Measurements from ENCODE around the gene DDN. TPM values are rescaled to one million over a fixed set of nuclear protein-coding genes. Genes with fewer than 3 reads are reported as not detected.

DDN gene
- total RNA-seq, 2 experiments from 2014 or later, result 0.38 to 0.66 TPM

GRCh38 chr12:48972952-48973483 lies 26.2 kb downstream of the DDN start:
- Mint-ChIP-seq H3K4me1 (peaks cover 45% of the 10 kb centered on the region), H3K4me3 (no peak overlapping the region), H3K9me3 (ENCODE audit: low read depth) (no peaks in the 10 kb centered on the region), H3K36me3 (peaks cover 2% of the 10 kb centered on the region), H3K27ac (no peak overlapping the region), H3K27me3 (peaks cover 94% of the 10 kb centered on the region)
- no peak for DNase-seq
- CTCF ChIA-PET, result interaction anchor here (0.6 to 39.1 kb wide), 5 partner anchors 16 to 121 kb away, joined by 3 to 921 read pairs (median 4); partner anchors contain the start of genes DDN, DDX23 and WNT1
- no peak for ATAC-seq

DNA sequence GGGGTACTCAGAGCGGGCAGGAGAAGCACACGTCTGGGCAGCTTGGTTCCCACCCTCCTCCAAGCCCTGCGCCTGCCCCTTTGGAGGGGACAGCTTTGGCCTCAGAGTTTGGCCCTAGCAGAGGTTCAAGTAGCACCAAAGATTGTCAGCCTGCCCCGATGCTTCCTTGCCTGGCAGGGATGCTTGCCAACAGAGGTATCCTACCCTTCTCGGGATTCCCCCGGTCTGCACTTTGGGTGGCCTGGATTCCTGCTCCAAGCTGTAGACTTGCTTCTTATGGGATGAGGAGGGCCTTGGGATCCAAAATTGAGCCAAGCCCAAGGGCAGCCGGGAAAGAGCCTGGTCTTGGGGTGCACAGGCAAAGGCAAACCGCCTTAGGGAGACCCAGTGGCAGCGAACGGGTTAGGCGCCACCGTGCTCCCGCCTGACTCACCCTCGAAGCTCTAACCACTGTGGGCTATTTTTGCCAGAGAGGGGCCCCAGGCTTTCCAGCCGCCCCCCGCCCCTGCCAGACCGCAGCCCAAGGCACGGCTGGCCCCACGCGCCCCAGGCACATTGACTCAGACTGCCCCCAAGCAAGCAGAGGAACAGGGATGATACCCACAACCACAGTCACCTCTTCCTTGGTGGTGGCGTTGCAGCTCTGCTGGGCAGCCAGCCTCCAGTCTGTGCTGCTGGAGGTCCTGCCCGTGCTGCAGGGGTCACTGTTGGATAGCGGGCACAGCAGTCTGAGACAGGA lies 26.8 kb downstream of the DDN start:
- CTCF ChIA-PET, result interaction anchor here (1.0 to 39.1 kb wide), 3 partner anchors 16 to 79 kb away, joined by 3 to 921 read pairs (median 4); partner anchors contain the start of genes DDN and WNT1
- peaks cover 2% of the 10 kb centered on the region for H3K36me3 Mint-ChIP-seq
- H3K4me3 Mint-ChIP-seq, result peak overlapping the region; percentile 46
- DNase-seq, result peak; percentile 70
- peaks cover 93% of the 10 kb centered on the region for H3K27me3 Mint-ChIP-seq
- no peak overlapping the region for H3K27ac Mint-ChIP-seq
- ATAC-seq, result peak; percentile 50
- peaks cover 40% of the 10 kb centered on the region for H3K4me1 Mint-ChIP-seq
- H3K9me3 Mint-ChIP-seq (ENCODE audit: low read depth), result no peaks in the 10 kb centered on the region

DNA sequence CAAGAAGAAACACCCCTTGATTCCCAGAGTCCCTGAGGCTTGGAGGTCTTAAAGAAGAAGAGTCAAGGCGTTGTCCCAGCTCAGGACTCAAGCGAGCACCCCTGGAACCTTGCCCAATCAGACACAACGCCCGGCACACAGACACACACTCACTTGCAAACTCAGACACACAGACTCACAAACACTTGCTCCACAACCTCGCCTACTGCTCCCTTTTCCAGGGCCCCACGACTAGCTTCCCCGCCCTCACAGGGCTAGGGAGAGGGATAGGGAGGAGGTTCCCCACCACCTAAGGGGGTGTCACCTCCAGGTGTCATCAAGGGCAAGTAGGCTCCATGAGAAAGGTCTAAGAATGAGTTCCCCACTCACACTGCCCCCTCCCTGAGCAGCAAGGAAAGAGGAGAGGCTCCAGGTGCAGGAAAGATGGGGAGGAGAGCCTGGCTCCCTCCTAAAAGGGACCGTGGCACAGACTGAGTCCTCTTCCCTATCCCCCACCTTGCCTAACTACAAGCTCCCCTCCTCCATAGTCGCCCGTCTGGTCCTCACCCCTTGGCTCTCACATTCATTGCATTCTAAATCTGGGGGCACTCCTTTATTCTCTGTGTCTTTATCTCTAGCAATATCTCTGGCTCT lies 28.4 kb downstream of the DDN start:
- Mint-ChIP-seq H3K27me3 (peaks cover 79% of the 10 kb centered on the region), H3K27ac (no peak overlapping the region), H3K4me1 (peaks cover 33% of the 10 kb centered on the region), H3K4me3 (peak overlapping the region; percentile 46), H3K36me3 (peaks cover 2% of the 10 kb centered on the region), H3K9me3 (ENCODE audit: low read depth) (no peaks in the 10 kb centered on the region)
- no peak for DNase-seq
- CTCF ChIA-PET, result interaction anchor here (0.8 to 39.1 kb wide), 5 partner anchors 13 to 117 kb away, joined by 3 to 921 read pairs (median 3); partner anchors contain the start of genes ARF3, DDN and WNT1
- no peak for ATAC-seq

- CTCF ChIA-PET, result interaction anchor here (0.8 to 39.1 kb wide), 9 partner anchors 10 to 118 kb away, joined by 3 to 921 read pairs (median 4); partner anchors contain the start of genes ARF3, DDN and WNT1
- Mint-ChIP-seq H3K4me3 (no peak overlapping the region), H3K36me3 (peaks cover 2% of the 10 kb centered on the region), H3K4me1 (peaks cover 33% of the 10 kb centered on the region), H3K9me3 (ENCODE audit: low read depth) (no peaks in the 10 kb centered on the region), H3K27me3 (peaks cover 77% of the 10 kb centered on the region), H3K27ac (no peak overlapping the region)
- DNase-seq (no peak), ATAC-seq (peak; percentile 37)
These were observed 29.1 kb downstream of the DDN start for GRCh38 chr12:48969833-48970701.

DNA sequence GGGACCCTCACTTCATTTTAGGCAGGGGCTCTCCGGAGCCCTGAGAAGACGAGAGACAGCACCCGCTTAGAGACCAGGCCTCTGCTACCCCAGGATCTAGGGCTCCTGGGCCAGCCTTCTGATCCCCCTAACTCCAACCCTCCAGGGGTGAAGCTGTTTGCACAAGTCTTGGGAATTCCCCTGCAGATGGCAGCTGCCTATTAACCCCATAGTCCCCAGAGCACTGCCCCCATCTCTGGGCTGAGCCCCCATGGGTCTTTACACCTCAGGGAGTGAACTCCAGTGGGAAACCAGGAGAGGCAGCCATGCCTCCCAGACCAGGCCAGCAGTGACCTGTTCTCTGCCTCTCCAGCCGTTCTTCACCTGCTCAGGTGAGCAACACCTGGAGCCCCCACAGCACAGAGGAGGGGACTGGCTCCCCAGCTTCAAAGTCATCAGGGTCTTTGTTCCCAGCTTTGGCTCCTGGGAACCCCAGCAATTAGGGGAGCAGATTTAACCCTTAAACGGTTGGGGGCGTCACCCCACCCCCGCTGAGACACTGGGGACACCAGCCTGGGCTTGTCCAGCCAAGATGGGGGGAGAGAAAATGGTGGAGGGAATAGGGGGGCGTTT lies 29.9 kb downstream of the DDN start:
- Mint-ChIP-seq H3K27me3 (peaks cover 70% of the 10 kb centered on the region), H3K4me1 (peaks cover 33% of the 10 kb centered on the region), H3K9me3 (ENCODE audit: low read depth) (no peaks in the 10 kb centered on the region), H3K27ac (no peak overlapping the region), H3K4me3 (no peak overlapping the region), H3K36me3 (peaks cover 2% of the 10 kb centered on the region)
- DNase-seq, result no peak
- CTCF ChIA-PET, result interaction anchor here (0.6 to 39.1 kb wide), 11 partner anchors 9 to 378 kb away, joined by 3 to 921 read pairs (median 4); partner anchors contain the start of genes ARF3, DDN and WNT1
- ATAC-seq, result no peak

DNA sequence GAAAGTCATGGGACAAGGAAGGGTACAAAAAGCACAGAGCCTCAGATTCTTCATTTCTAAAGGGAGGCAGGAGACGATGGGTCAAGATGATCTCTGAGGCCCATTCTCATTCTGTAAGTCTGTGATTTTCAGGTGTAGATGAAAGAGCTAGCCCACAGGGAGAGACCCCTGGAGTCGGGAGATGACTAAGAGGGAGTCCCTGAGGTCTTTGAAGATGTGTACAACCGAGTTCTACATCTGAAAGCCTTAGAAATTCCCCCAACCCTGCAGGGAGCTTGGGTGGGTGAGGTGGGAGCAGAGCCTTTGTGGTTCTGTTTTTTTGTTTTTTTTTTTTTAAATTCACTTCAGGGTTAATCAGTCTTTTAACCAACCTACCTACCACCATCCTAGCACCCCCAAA lies 30.7 kb downstream of the DDN start:
- H3K27me3 Mint-ChIP-seq, result peaks cover 63% of the 10 kb centered on the region
- peaks cover 33% of the 10 kb centered on the region for H3K4me1 Mint-ChIP-seq
- no peak overlapping the region for H3K4me3 Mint-ChIP-seq
- CTCF ChIA-PET, result interaction anchor here (0.8 to 39.1 kb wide), 8 partner anchors 9 to 115 kb away, joined by 3 to 921 read pairs (median 4); partner anchors contain the start of genes ARF3, DDN and WNT1
- no peaks in the 10 kb centered on the region for H3K9me3 Mint-ChIP-seq (ENCODE audit: low read depth)
- no peak for DNase-seq
- no peak for ATAC-seq
- peaks cover 2% of the 10 kb centered on the region for H3K36me3 Mint-ChIP-seq
- H3K27ac Mint-ChIP-seq, result no peak overlapping the region

- Mint-ChIP-seq H3K27me3 (peaks cover 58% of the 10 kb centered on the region), H3K27ac (no peak overlapping the region)
- CTCF ChIA-PET, result interaction anchor here (0.8 to 39.1 kb wide), 9 partner anchors 10 to 252 kb away, joined by 3 to 921 read pairs (median 3); partner anchors contain the start of genes ARF3, DDN and WNT1
These were observed 31.2 kb downstream of the DDN start for GRCh38 chr12:48967991-48968390.

GRCh38 chr12:48966177-48966895 lies 32.8 kb downstream of the DDN start:
- no peak overlapping the region for H3K27ac Mint-ChIP-seq
- H3K9me3 Mint-ChIP-seq (ENCODE audit: low read depth), result no peaks in the 10 kb centered on the region
- DNase-seq (no peak), ATAC-seq (no peak)
- peaks cover 2% of the 10 kb centered on the region for H3K36me3 Mint-ChIP-seq
- peaks cover 17% of the 10 kb centered on the region for H3K4me1 Mint-ChIP-seq
- CTCF ChIA-PET, result interaction anchor here (1.1 to 39.1 kb wide), 4 partner anchors 25 to 113 kb away, joined by 3 to 921 read pairs (median 4); partner anchors contain the start of genes DDN and WNT1
- no peak overlapping the region for H3K4me3 Mint-ChIP-seq
- H3K27me3 Mint-ChIP-seq, result peaks cover 47% of the 10 kb centered on the region

More at GRCh38 chr12:48967991-48968390, 31.2 kb downstream of the DDN start:
- no peak for DNase-seq
- no peaks in the 10 kb centered on the region for H3K9me3 Mint-ChIP-seq (ENCODE audit: low read depth)
- H3K4me3 Mint-ChIP-seq, result no peak overlapping the region
- peaks cover 2% of the 10 kb centered on the region for H3K36me3 Mint-ChIP-seq
- ATAC-seq, result no peak
- H3K4me1 Mint-ChIP-seq, result peaks cover 32% of the 10 kb centered on the region

DNA sequence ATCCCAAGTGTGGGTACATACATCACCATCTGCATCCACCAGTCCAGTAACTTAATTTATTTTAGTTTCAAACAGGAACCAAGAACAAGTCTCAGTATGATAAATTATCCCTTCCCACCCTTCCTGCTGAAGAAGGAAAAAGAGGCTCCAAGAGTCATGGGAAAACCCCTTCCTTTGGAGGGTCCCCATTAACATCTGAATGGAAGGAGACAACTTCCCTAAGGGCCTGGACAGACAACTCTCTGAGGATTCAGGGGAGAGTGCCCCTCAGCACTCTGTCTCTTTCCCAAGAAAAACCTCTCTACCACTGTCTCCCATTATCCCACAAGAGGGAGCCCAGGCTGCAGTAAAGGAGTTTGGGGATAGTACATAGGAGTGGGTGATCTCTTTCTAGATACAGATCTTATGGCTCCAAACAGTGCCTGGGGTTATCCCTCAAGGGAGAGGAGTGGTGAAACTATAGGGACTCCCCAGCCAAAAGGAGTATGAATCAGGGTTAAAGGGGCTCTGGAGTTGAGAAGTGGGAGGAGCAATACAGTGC lies 33.8 kb downstream of the DDN start:
- H3K36me3 Mint-ChIP-seq, result no peaks in the 10 kb centered on the region
- peaks cover 8% of the 10 kb centered on the region for H3K4me1 Mint-ChIP-seq
- ATAC-seq (no peak), DNase-seq (no peak)
- H3K27ac Mint-ChIP-seq, result no peak overlapping the region
- CTCF ChIA-PET, result interaction anchor here (39.1 kb wide), 1 partner anchor 26 kb away, joined by 921 read pairs; the partner anchor contains the start of genes DDN and WNT1
- H3K27me3 Mint-ChIP-seq, result peaks cover 44% of the 10 kb centered on the region
- no peak overlapping the region for H3K4me3 Mint-ChIP-seq
- no peaks in the 10 kb centered on the region for H3K9me3 Mint-ChIP-seq (ENCODE audit: low read depth)

DNA sequence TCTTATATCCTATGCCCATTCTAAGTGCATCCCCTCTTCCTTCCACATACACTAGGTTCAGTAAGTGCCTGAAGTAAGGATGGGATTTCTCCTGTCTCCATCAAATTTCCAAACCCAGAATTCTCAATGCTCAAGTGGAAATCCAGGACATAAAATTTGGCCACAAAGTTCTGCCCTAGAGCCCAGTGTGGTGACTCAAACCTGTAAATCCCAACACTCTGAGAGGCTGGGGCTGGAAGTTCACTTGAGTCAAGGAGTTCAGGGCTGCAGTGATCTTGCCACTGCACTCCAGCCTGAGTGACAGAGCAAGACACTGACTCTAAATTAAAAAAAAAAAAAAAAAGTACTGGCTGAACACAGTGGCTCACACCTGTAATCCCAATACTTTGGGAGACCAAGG lies 37.4 kb downstream of the DDN start:
- no peak overlapping the region for H3K4me3 Mint-ChIP-seq
- ATAC-seq (no peak), DNase-seq (no peak)
- no peak overlapping the region for H3K27ac Mint-ChIP-seq
- H3K9me3 Mint-ChIP-seq (ENCODE audit: low read depth), result no peaks in the 10 kb centered on the region
- CTCF ChIA-PET, result interaction anchor here (1.2 to 39.1 kb wide), 3 partner anchors 9 to 29 kb away, joined by 3 to 921 read pairs (median 5); partner anchors contain the start of genes DDN and WNT1
- no peaks in the 10 kb centered on the region for H3K36me3 Mint-ChIP-seq
- H3K27me3 Mint-ChIP-seq, result peaks cover 27% of the 10 kb centered on the region
- peaks cover 7% of the 10 kb centered on the region for H3K4me1 Mint-ChIP-seq

- H3K36me3 Mint-ChIP-seq, result no peaks in the 10 kb centered on the region
- H3K27ac Mint-ChIP-seq, result no peak overlapping the region
- no peaks in the 10 kb centered on the region for H3K9me3 Mint-ChIP-seq (ENCODE audit: low read depth)
- no peak for DNase-seq
- H3K4me3 Mint-ChIP-seq, result no peak overlapping the region
- ATAC-seq, result no peak
- CTCF ChIA-PET, result interaction anchor here (1.2 to 39.1 kb wide), 3 partner anchors 9 to 30 kb away, joined by 3 to 921 read pairs (median 5); partner anchors contain the start of genes DDN and WNT1
- peaks cover 27% of the 10 kb centered on the region for H3K27me3 Mint-ChIP-seq
- H3K4me1 Mint-ChIP-seq, result peaks cover 9% of the 10 kb centered on the region
These were observed 37.8 kb downstream of the DDN start for GRCh38 chr12:48961331-48961730.
